GM12891 (cell line): ENCODE results near the gene CD22.

Experiments used
- PAX5 ChIP-seq: IDR thresholded peaks from 2 replicates; pipeline ENCODE4 v1.6.1; 2011; ENCODE audit warnings: low read length, moderate library complexity, mild to moderate bottlenecking; ENCODE audit not compliant: insufficient read depth, severe bottlenecking
- POLR2A ChIP-seq: IDR thresholded peaks from 2 replicates; pipeline ENCODE4 v1.6.1; 2011; ENCODE audit warnings: low read depth, low read length, control low read depth
- POLR2AphosphoS5 ChIP-seq: IDR thresholded peaks from 2 replicates; pipeline ENCODE4 v1.6.1; 2011; ENCODE audit warnings: low read depth, low read length, control low read depth
- TAF1 ChIP-seq: IDR thresholded peaks from 2 replicates; pipeline ENCODE4 v1.6.1; 2011; ENCODE audit warnings: low read depth, low read length, control low read depth

- TF ChIP-seq POLR2AphosphoS5 = no peak
- TF ChIP-seq POLR2A = no peak
- no peak for TF ChIP-seq TAF1
- no peak for TF ChIP-seq PAX5
These were observed 31.1 kb upstream of the CD22 start for GRCh38 chr19:35297922-35298321.
